Lower leg skin (tissue), 3 donors: ENCODE results near the gene CCDC120.

Experiments
- CTCF ChIP-seq, 3 donors: fragments of 450-650 bp; IDR thresholded peaks; one replicate each; pipeline ENCODE4 v1.5.1; 2016; ENCODE audit warnings: antibody characterized with exemption in 3 of 3, mild to moderate bottlenecking in 3 of 3, moderate library complexity in 2 of 3
- POLR2A ChIP-seq, 2 donors: fragments of 450-650 bp; IDR thresholded peaks; one replicate each; pipeline ENCODE4 v1.6.1; 2016 to 2017; ENCODE audit warnings: antibody characterized with exemption in 2 of 2, mild to moderate bottlenecking in 1 of 2, moderate library complexity in 1 of 2

- TF ChIP-seq CTCF (IDR thresholded peaks at IDR 0.05) (no peak), POLR2A (IDR thresholded peaks at IDR 0.05) (no peak)
Observed at GRCh38 chrX:49070988-49071387, 12.2 kb downstream of the CCDC120 start.
